Ishikawa (cell line): ENCODE results near the gene SLC26A6.

Source experiments
- CEBPB ChIP-seq: IDR thresholded peaks from 2 replicates; pipeline ENCODE4 v1.6.1; 2012
- CREB1 ChIP-seq: IDR thresholded peaks from 2 replicates; pipeline ENCODE4 v1.6.1; 2012; ENCODE audit warnings: low read depth
- EGR1 ChIP-seq: IDR thresholded peaks from 2 replicates; pipeline ENCODE4 v1.6.1; 2012
- EP300 ChIP-seq: IDR thresholded peaks from 2 replicates; pipeline ENCODE4 v1.6.1; 2012; ENCODE audit warnings: borderline replicate concordance
- FOXM1 ChIP-seq: IDR thresholded peaks from 2 replicates; pipeline ENCODE4 v1.6.1; 2012; ENCODE audit warnings: low read depth, borderline replicate concordance
- MAX ChIP-seq: IDR thresholded peaks from 2 replicates; pipeline ENCODE4 v1.6.1; 2012
- NFIC ChIP-seq: IDR thresholded peaks from 2 replicates; pipeline ENCODE4 v1.6.1; 2012
- RAD21 ChIP-seq: IDR thresholded peaks from 2 replicates; pipeline ENCODE4 v1.6.1; 2012; ENCODE audit warnings: low read depth
- TAF1 ChIP-seq: IDR thresholded peaks from 2 replicates; pipeline ENCODE4 v1.6.1; 2012; ENCODE audit warnings: low read depth, mild to moderate bottlenecking
- TCF12 ChIP-seq: IDR thresholded peaks from 2 replicates; pipeline ENCODE4 v1.6.1; 2012; ENCODE audit warnings: low read depth
- TEAD4 ChIP-seq: IDR thresholded peaks from 2 replicates; pipeline ENCODE4 v1.6.1; 2012
- USF1 ChIP-seq: IDR thresholded peaks from 2 replicates; pipeline ENCODE4 v1.6.1; 2012
- YY1 ChIP-seq: IDR thresholded peaks from 2 replicates; pipeline ENCODE4 v1.6.1; 2012; ENCODE audit warnings: low read depth
- ZBTB7A ChIP-seq: IDR thresholded peaks from 2 replicates; pipeline ENCODE4 v1.6.1; 2012; ENCODE audit warnings: low read depth
- TF ChIP-seq, protein P1 (sequence below): IDR thresholded peaks from 2 replicates; pipeline ENCODE4 v1.6.1; 2012; ENCODE audit warnings: low read depth, mild to moderate bottlenecking

The SLC26A6 gene

DNA sequence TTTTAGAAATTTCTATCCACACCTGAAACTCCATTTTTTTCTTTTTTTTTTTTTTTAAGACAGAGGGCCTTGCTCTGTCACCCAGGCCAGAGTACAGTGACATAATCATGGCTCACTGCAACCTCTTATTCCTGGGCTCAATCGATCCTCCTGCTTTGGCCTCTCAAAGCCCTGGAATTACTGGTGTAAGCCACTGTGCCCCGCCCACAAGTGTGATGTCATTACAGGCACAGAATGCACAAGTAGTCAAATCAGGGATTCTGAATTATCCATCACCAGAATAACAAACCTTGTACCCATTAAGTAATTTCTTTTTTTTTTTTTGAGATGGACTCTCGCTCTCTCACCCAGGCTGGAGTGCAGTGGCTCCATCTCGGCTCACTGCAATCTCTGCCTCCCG, 27.7 kb downstream of the SLC26A6 start:
- TF ChIP-seq RAD21 = no peak
- TF ChIP-seq CEBPB = no peak
- TF ChIP-seq ZBTB7A = no peak
- no peak for TF ChIP-seq FOXM1
- TF ChIP-seq TCF12 = no peak
- TF ChIP-seq, protein P1, sequence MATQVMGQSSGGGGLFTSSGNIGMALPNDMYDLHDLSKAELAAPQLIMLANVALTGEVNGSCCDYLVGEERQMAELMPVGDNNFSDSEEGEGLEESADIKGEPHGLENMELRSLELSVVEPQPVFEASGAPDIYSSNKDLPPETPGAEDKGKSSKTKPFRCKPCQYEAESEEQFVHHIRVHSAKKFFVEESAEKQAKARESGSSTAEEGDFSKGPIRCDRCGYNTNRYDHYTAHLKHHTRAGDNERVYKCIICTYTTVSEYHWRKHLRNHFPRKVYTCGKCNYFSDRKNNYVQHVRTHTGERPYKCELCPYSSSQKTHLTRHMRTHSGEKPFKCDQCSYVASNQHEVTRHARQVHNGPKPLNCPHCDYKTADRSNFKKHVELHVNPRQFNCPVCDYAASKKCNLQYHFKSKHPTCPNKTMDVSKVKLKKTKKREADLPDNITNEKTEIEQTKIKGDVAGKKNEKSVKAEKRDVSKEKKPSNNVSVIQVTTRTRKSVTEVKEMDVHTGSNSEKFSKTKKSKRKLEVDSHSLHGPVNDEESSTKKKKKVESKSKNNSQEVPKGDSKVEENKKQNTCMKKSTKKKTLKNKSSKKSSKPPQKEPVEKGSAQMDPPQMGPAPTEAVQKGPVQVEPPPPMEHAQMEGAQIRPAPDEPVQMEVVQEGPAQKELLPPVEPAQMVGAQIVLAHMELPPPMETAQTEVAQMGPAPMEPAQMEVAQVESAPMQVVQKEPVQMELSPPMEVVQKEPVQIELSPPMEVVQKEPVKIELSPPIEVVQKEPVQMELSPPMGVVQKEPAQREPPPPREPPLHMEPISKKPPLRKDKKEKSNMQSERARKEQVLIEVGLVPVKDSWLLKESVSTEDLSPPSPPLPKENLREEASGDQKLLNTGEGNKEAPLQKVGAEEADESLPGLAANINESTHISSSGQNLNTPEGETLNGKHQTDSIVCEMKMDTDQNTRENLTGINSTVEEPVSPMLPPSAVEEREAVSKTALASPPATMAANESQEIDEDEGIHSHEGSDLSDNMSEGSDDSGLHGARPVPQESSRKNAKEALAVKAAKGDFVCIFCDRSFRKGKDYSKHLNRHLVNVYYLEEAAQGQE = no peak
- no peak for TF ChIP-seq EGR1
- no peak for TF ChIP-seq YY1
- no peak for TF ChIP-seq NFIC
- TF ChIP-seq EP300 = no peak
- TF ChIP-seq CREB1 = no peak
- no peak for TF ChIP-seq MAX
- TF ChIP-seq USF1 = no peak
- no peak for TF ChIP-seq TAF1
- TF ChIP-seq TEAD4 = no peak

DNA sequence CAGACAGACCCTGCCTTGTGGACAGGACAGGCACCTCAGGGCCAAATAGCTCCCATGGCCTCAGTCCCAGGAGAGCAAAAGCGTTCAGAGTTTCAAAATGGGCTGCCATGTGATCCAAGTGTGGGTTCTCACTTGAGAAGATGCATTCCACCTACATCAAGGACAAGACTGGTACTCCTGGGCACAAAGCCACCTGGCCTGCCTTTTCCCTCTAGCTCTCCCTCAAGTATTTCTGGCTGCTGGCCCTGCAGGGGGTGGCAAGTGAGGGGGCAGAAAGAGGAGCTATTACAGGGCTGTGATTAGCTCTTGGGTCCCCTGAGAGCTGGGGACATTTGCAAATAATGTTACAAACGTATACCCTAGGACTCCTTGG, 33.7 kb downstream of the SLC26A6 start:
- no peak for TF ChIP-seq CEBPB
- TF ChIP-seq, protein P1 = no peak
- TF ChIP-seq NFIC = no peak
- TF ChIP-seq FOXM1 = no peak
- no peak for TF ChIP-seq EGR1
- no peak for TF ChIP-seq CREB1
- no peak for TF ChIP-seq TCF12
- no peak for TF ChIP-seq ZBTB7A

- TF ChIP-seq NFIC (no peak), YY1 (no peak), TAF1 (no peak), MAX (no peak), EGR1 (no peak), EP300 (no peak), TCF12 (no peak), FOXM1 (no peak), CREB1 (no peak), RAD21 (no peak), CEBPB (no peak), ZBTB7A (no peak), TEAD4 (no peak), USF1 (no peak)
- TF ChIP-seq, protein P1 = no peak
Observed at GRCh38 chr3:48600711-48601621, 34.3 kb downstream of the SLC26A6 start.
